T-cell (primary cell): ENCODE measurements around the gene MCL1. TPM values are rescaled to one million over a fixed set of nuclear protein-coding genes. Genes with fewer than 3 reads are reported as not detected.
A peak's percentile ranks its signal among the peaks of the same experiment; 100 is the strongest.
"Not testable (repeated sequence)": the region's sequence is repeated elsewhere in the genome, so short reads cannot be mapped to it uniquely, and the experiment has no call there.

ENCODE experiments used
- ATAC-seq, 4 experiments: fragments of 200-7000 bp in 3 of 4; fragments of 150-1000 bp in 1 of 4; cut with Tn5 transposase; replicated peaks in 1 of 4; 1 replicate in 3 of 4; 2 replicates in 1 of 4; pipeline ENCODE4 v1.10.0; 2021; ENCODE audit warnings: moderate library complexity in 3 of 4, mild to moderate bottlenecking in 2 of 4, moderate number of reproducible peaks in 1 of 4
- CTCF ChIA-PET, 2 donors: fragments of 300-600 bp; sonication (Branson Sonifier 250); formaldehyde crosslinking; loops; one replicate each; lab custom pipeline; 2022; ENCODE audit warnings: antibody characterized with exemption in 2 of 2; lab: Charles Lee
- POLR2A ChIA-PET, 2 donors: fragments of 300-600 bp; sonication (Branson Sonifier 250); formaldehyde crosslinking; loops; one replicate each; lab custom pipeline; 2022; ENCODE audit warnings: antibody characterized with exemption in 2 of 2; lab: Charles Lee
- DNase-seq, 35 experiments: peaks; one replicate each; pipeline versions ENCODE4 v3.0.0 to v3.0.0-alpha.2; 2013 to 2023
- H3K27ac ChIP-seq: one replicate; pipeline ENCODE4 v1.5.1; 2013; ENCODE audit warnings: low read length
- H3K27me3 ChIP-seq, 2 experiments: replicated peaks in 1 of 2; 1 replicate in 1 of 2; 2 replicates in 1 of 2; pipeline versions ENCODE4 v1.6.1 to v1.7.0; 2013; ENCODE audit warnings: low read length in 1 of 2, mixed read lengths in 1 of 2; ENCODE audit not compliant: control insufficient read depth in 2 of 2, insufficient read depth in 2 of 2; ENCODE audit errors: extremely low read depth in 1 of 2
- H3K36me3 ChIP-seq, 2 donors: 1 replicate in 1 of 2; 2 replicates in 1 of 2; pipeline versions ENCODE4 v1.6.1 to v1.7.0; 2013; ENCODE audit warnings: low read length in 1 of 2; ENCODE audit not compliant: control insufficient read depth in 2 of 2, insufficient read depth in 1 of 2; ENCODE audit errors: extremely low read depth in 1 of 2
- H3K4me1 ChIP-seq, 2 experiments: 1 replicate in 1 of 2; 2 replicates in 1 of 2; pipeline versions ENCODE4 v1.6.1 to v1.7.0; 2013; ENCODE audit warnings: low read length in 2 of 2, mixed read lengths in 1 of 2; ENCODE audit not compliant: insufficient read depth in 2 of 2, control insufficient read depth in 1 of 2; ENCODE audit errors: extremely low read depth in 1 of 2
- H3K4me3 ChIP-seq, 2 donors: 1 replicate in 1 of 2; 2 replicates in 1 of 2; pipeline versions ENCODE4 v1.5.1 to v1.7.0; 2013; ENCODE audit warnings: mild to moderate bottlenecking in 2 of 2, low read length in 1 of 2, moderate library complexity in 1 of 2; ENCODE audit not compliant: control insufficient read depth in 1 of 2; ENCODE audit errors: extremely low read depth in 1 of 2
- H3K9me3 ChIP-seq: 2 replicates; pipeline ENCODE4 v1.7.0; 2013
- H3K27ac Mint-ChIP-seq, 2 donors: one replicate each; pipeline ENCODE4 v1.8.0; 2020 to 2021; ENCODE audit warnings: mild to moderate bottlenecking in 2 of 2, mixed read lengths in 2 of 2
- H3K27me3 Mint-ChIP-seq, 2 donors: one replicate each; pipeline ENCODE4 v1.8.0; 2021 to 2022; ENCODE audit warnings: mixed read lengths in 2 of 2
- H3K36me3 Mint-ChIP-seq: one replicate; pipeline ENCODE4 v1.8.0; 2021; ENCODE audit warnings: mixed read lengths
- H3K4me1 Mint-ChIP-seq, 3 donors: one replicate each; pipeline ENCODE4 v1.8.0; 2020 to 2022; ENCODE audit warnings: mixed read lengths in 3 of 3, mild to moderate bottlenecking in 1 of 3
- H3K4me3 Mint-ChIP-seq, 3 donors: one replicate each; pipeline ENCODE4 v1.8.0; 2020 to 2022; ENCODE audit warnings: mild to moderate bottlenecking in 3 of 3, mixed read lengths in 3 of 3, moderate library complexity in 3 of 3
- H3K9me3 Mint-ChIP-seq, 3 donors: one replicate each; pipeline ENCODE4 v1.8.0; 2020 to 2022; ENCODE audit warnings: mixed read lengths in 3 of 3
- WGBS: methylation state at CpG from one replicate; pipeline ENCODE4 v1.1.5; 2013; ENCODE audit warnings: missing lambda C conversion rate; ENCODE audit not compliant: insufficient coverage; 5-methylcytosine and 5-hydroxymethylcytosine counted together
- total RNA-seq, 35 experiments: library from RNA in 6 of 35; stranded (reverse) in 6 of 35; fragments of 120-200 nt in 1 of 35; gene quantifications; one replicate each; pipeline versions ENCODE4 v1.2.1 to v1.2.4 and lab custom pipeline; 2013 to 2026

Gene MCL1
- total RNA-seq, 5 donors from 2014 or later (not counting 1 experiment from before 2014, with no cell fraction given), result 478 to 731 (median 517) TPM

- H3K4me3 ChIP-seq, H3K9me3 Mint-ChIP-seq, H3K27ac ChIP-seq, POLR2A ChIA-PET, H3K27me3 ChIP-seq, ATAC-seq, CTCF ChIA-PET, H3K27me3 Mint-ChIP-seq, H3K4me3 Mint-ChIP-seq, DNase-seq, H3K9me3 ChIP-seq: not testable (repeated sequence)
- peaks cover 19 to 31% of the 10 kb centered on the region in 2 experiments for H3K4me1 ChIP-seq
- Mint-ChIP-seq H3K4me1 (peaks cover 29 to 55% (median 54%) of the 10 kb centered on the region in 3 donors), H3K36me3 (peaks cover 57% of the 10 kb centered on the region), H3K27ac (peak overlapping the region; percentile 49 to 55)
- WGBS, result no CpG with 5 or more reads among the region's 1 CpG
- peaks cover 12 to 70% of the 10 kb centered on the region in 2 donors for H3K36me3 ChIP-seq
Measured at GRCh38 chr1:150624134-150624533, 44.7 kb upstream of the MCL1 start.

GRCh38 chr1:150622303-150622975, 43.0 kb upstream of the MCL1 start:
- Histone ChIP-seq H3K9me3 (no peaks in the 10 kb centered on the region), H3K36me3 (peaks cover 14 to 74% of the 10 kb centered on the region in 2 donors), H3K4me3 (no peak overlapping the region), H3K27ac (peak overlapping the region; percentile 40), H3K4me1 (peaks cover 10 to 21% of the 10 kb centered on the region in 2 experiments), H3K27me3 (no peaks in the 10 kb centered on the region)
- H3K27ac Mint-ChIP-seq, result peak overlapping the region; percentile 86 to 92
- no peaks in the 10 kb centered on the region for H3K9me3 Mint-ChIP-seq
- ATAC-seq, result no peak
- ChIA-PET POLR2A (interaction anchor here (0.5 to 1.0 kb wide), 5 partner anchors 13 to 246 kb away, joined by 3 to 5 read pairs (median 4); no protein-coding TSS in a partner anchor), CTCF (interaction anchor here (0.6 to 4.9 kb wide), 6 partner anchors 17 to 62 kb away, joined by 3 to 106 read pairs (median 8); partner anchors contain the start of gene MCL1 (in 1 of the 2))
- no peak for DNase-seq
- peak overlapping the region in 1 of 3 donors; percentile 34 for H3K4me3 Mint-ChIP-seq
- H3K27me3 Mint-ChIP-seq, result no peaks in the 10 kb centered on the region
- WGBS, result 100% methylated on average over 1 of the region's 8 CpGs
- peaks cover 29 to 55% (median 55%) of the 10 kb centered on the region in 3 donors for H3K4me1 Mint-ChIP-seq
- H3K36me3 Mint-ChIP-seq, result peaks cover 54% of the 10 kb centered on the region

GRCh38 chr1:150621497-150622302, 42.3 kb upstream of the MCL1 start:
- ATAC-seq (peak; percentile 73 to 84 (median 78)), DNase-seq (peak; percentile 22 to 84 (median 60))
- Histone ChIP-seq H3K4me3 (no peak overlapping the region), H3K27ac (peak overlapping the region; percentile 40), H3K27me3 (no peaks in the 10 kb centered on the region), H3K4me1 (peaks cover 10 to 21% of the 10 kb centered on the region in 2 experiments), H3K36me3 (peaks cover 14 to 67% of the 10 kb centered on the region in 2 donors), H3K9me3 (no peaks in the 10 kb centered on the region)
- Mint-ChIP-seq H3K27me3 (no peaks in the 10 kb centered on the region), H3K4me1 (peaks cover 33 to 59% (median 59%) of the 10 kb centered on the region in 3 donors), H3K36me3 (peaks cover 51% of the 10 kb centered on the region), H3K27ac (peak overlapping the region; percentile 86 to 92), H3K9me3 (no peaks in the 10 kb centered on the region), H3K4me3 (peak overlapping the region in 2 of 3 donors; percentile 17 to 34)
- no CpG with 5 or more reads among the region's 8 CpGs for WGBS
- POLR2A ChIA-PET, result interaction anchor here (0.5 to 1.8 kb wide), 7 partner anchors 13 to 61 kb away, joined by 3 to 10 read pairs (median 4); no protein-coding TSS in a partner anchor
- CTCF ChIA-PET, result interaction anchor here (0.5 to 4.9 kb wide), 8 partner anchors 10 to 689 kb away, joined by 3 to 106 read pairs (median 4); partner anchors contain the start of gene MCL1 (in 1 of the 2)

- peak overlapping the region; percentile 26 for H3K27ac ChIP-seq
- no peaks in the 10 kb centered on the region for H3K9me3 Mint-ChIP-seq
- WGBS, result no CpG with 5 or more reads among the region's 2 CpGs
Measured at GRCh38 chr1:150620919-150621318, 41.5 kb upstream of the MCL1 start.

GRCh38 chr1:150619576-150620509, 40.4 kb upstream of the MCL1 start:
- ChIA-PET CTCF (interaction anchor here (0.7 to 4.9 kb wide), 9 partner anchors 9 to 61 kb away, joined by 3 to 106 read pairs (median 7); partner anchors contain the start of genes ENSA (in 1 of the 2) and MCL1 (in 1 of the 2)), POLR2A (interaction anchor here (0.6 to 2.1 kb wide), 15 partner anchors 8 to 383 kb away, joined by 3 to 14 read pairs (median 6); partner anchors contain the start of genes ENSA (in 1 of the 2) and MCL1 (in 1 of the 2))
- 82% methylated on average over 2 of the region's 4 CpGs for WGBS
- H3K4me1 ChIP-seq, result peaks cover 10 to 36% of the 10 kb centered on the region in 2 experiments
- Mint-ChIP-seq H3K4me3 (no peak overlapping the region), H3K4me1 (peaks cover 49 to 69% (median 67%) of the 10 kb centered on the region in 3 donors), H3K36me3 (peaks cover 46% of the 10 kb centered on the region), H3K27me3 (no peaks in the 10 kb centered on the region), H3K27ac (peak overlapping the region; percentile 50 to 53), H3K9me3 (no peaks in the 10 kb centered on the region)
- no peaks in the 10 kb centered on the region for H3K9me3 ChIP-seq
- peak overlapping the region; percentile 20 for H3K27ac ChIP-seq
- ATAC-seq (peak; percentile 35 to 57 (median 44)), DNase-seq (peak in 2 of 35 experiments; percentile 10 to 39)
- peaks cover 9 to 49% of the 10 kb centered on the region in 2 donors for H3K36me3 ChIP-seq
- no peak overlapping the region for H3K4me3 ChIP-seq
- no peaks in the 10 kb centered on the region for H3K27me3 ChIP-seq

More at GRCh38 chr1:150620919-150621318, 41.5 kb upstream of the MCL1 start:
- peaks cover 40 to 63% (median 63%) of the 10 kb centered on the region in 3 donors for H3K4me1 Mint-ChIP-seq
- peak overlapping the region in 1 of 3 donors; percentile 15 for H3K4me3 Mint-ChIP-seq
- DNase-seq (no peak), ATAC-seq (peak in 1 of 4 experiments; percentile 2)
- no peaks in the 10 kb centered on the region for H3K9me3 ChIP-seq
- peaks cover 9 to 60% of the 10 kb centered on the region in 2 donors for H3K36me3 ChIP-seq
- POLR2A ChIA-PET, result interaction anchor here (0.6 to 1.8 kb wide), 5 partner anchors 9 to 60 kb away, joined by 4 to 10 read pairs (median 4); no protein-coding TSS in a partner anchor
- peak overlapping the region; percentile 50 to 53 for H3K27ac Mint-ChIP-seq
- peaks cover 51% of the 10 kb centered on the region for H3K36me3 Mint-ChIP-seq
- CTCF ChIA-PET, result interaction anchor here (0.5 to 4.9 kb wide), 10 partner anchors 8 to 688 kb away, joined by 3 to 106 read pairs (median 4); partner anchors contain the start of genes ENSA (in 1 of the 2) and MCL1 (in 1 of the 2)
- H3K4me3 ChIP-seq, result no peak overlapping the region
- H3K27me3 ChIP-seq, result no peaks in the 10 kb centered on the region
- no peaks in the 10 kb centered on the region for H3K27me3 Mint-ChIP-seq
- H3K4me1 ChIP-seq, result peaks cover 10 to 26% of the 10 kb centered on the region in 2 experiments
